ENCODE measurements around the gene CCDC141. TPM values are rescaled to one million over a fixed set of nuclear protein-coding genes. Genes with fewer than 3 reads are reported as not detected.
"Not testable (repeated sequence)": the region's sequence is repeated elsewhere in the genome, so short reads cannot be mapped to it uniquely, and the experiment has no call there.

Gene CCDC141
- total RNA-seq, 1 experiment from 2014 or later: 0.30 TPM

- TF ChIP-seq CEBPB (IDR thresholded peaks at IDR 0.05; ENCODE audit: low read depth) (no peak), ZBTB33 (IDR thresholded peaks at IDR 0.05; ENCODE audit: extremely low read depth, insufficient replicate concordance, low read length) (no peak)
Measured at GRCh38 chr2:178990533-178991241, 59.2 kb downstream of the CCDC141 start (continued).

- BruUV-seq (replicated peaks); H3K9ac ChIP-seq (ENCODE audit: low read length); H3K9me3 ChIP-seq (ENCODE audit: control insufficient read depth in 1 of 2, insufficient read depth in 1 of 2, low read depth in 1 of 2, low read length in 2 of 2); H3K4me2 ChIP-seq (ENCODE audit: low read length); H3K27ac ChIP-seq (ENCODE audit: low read depth, low read length); H3K4me3 ChIP-seq (replicated peaks in 1 of 2; ENCODE audit: low read depth in 1 of 2, low read length in 2 of 2); H2AFZ ChIP-seq (ENCODE audit: low read depth, low read length, poor library complexity, severe bottlenecking); H3K4me1 ChIP-seq (ENCODE audit: control insufficient read depth in 1 of 2, insufficient read depth in 2 of 2, low read length in 2 of 2); DNase-seq (ENCODE audit: low read depth, low spot score); H3K9me2 ChIP-seq (ENCODE audit: insufficient read depth); POLR2A ChIA-PET; H3K36me3 ChIP-seq (ENCODE audit: control insufficient read depth in 1 of 2, insufficient read depth in 2 of 2, low read length in 2 of 2); ATAC-seq; H4K20me1 ChIP-seq (ENCODE audit: insufficient read depth); intact Hi-C loops (cut with micrococcal nuclease); H3K27me3 ChIP-seq (ENCODE audit: insufficient read depth, low read length); H3K79me2 ChIP-seq (ENCODE audit: insufficient read depth, low read length); RAD21 ChIA-PET (ENCODE audit: low non-redundant PET in 1 of 2, low total read pairs in 2 of 2, uncharacterized antibody in 2 of 2, unreplicated experiment in 2 of 2): not testable (repeated sequence)
- CTCF ChIA-PET: interaction anchor here (0.6 kb wide), 1 partner anchor 1088 kb away, joined by 3 read pairs; no protein-coding TSS in a partner anchor
Measured at GRCh38 chr2:178989424-178989823, 60.5 kb downstream of the CCDC141 start.

- H3K27ac ChIP-seq (ENCODE audit: low read depth, low read length); H3K79me2 ChIP-seq (ENCODE audit: insufficient read depth, low read length); H4K20me1 ChIP-seq (ENCODE audit: insufficient read depth); DNase-seq (ENCODE audit: low read depth, low spot score); H3K27me3 ChIP-seq (ENCODE audit: insufficient read depth, low read length); CTCF ChIA-PET; POLR2A ChIA-PET; H3K9ac ChIP-seq (ENCODE audit: low read length); BruUV-seq (replicated peaks); H3K9me2 ChIP-seq (ENCODE audit: insufficient read depth); H3K4me3 ChIP-seq (replicated peaks in 1 of 2; ENCODE audit: low read depth in 1 of 2, low read length in 2 of 2); H3K4me1 ChIP-seq (ENCODE audit: control insufficient read depth in 1 of 2, insufficient read depth in 2 of 2, low read length in 2 of 2); ATAC-seq; H3K36me3 ChIP-seq (ENCODE audit: control insufficient read depth in 1 of 2, insufficient read depth in 2 of 2, low read length in 2 of 2); H2AFZ ChIP-seq (ENCODE audit: low read depth, low read length, poor library complexity, severe bottlenecking); RAD21 ChIA-PET (ENCODE audit: low non-redundant PET in 1 of 2, low total read pairs in 2 of 2, uncharacterized antibody in 2 of 2, unreplicated experiment in 2 of 2); intact Hi-C loops (cut with micrococcal nuclease); H3K9me3 ChIP-seq (ENCODE audit: control insufficient read depth in 1 of 2, insufficient read depth in 1 of 2, low read depth in 1 of 2, low read length in 2 of 2); H3K4me2 ChIP-seq (ENCODE audit: low read length): not testable (repeated sequence)
Measured at GRCh38 chr2:178982652-178983051, 67.3 kb downstream of the CCDC141 start.

All from HCT116 (cell line).